Astrocyte of the spinal cord (primary cell): Measurements from ENCODE around the gene CDKN2AIPNL.
A peak's percentile ranks its signal among the peaks of the same experiment; 100 is the strongest.

Experiments
- DNase-seq: peaks from one replicate; pipeline ENCODE4 v3.0.0; 2011; ENCODE audit warnings: low read depth, low spot score
- H3K4me3 ChIP-seq: 2 replicates; pipeline ENCODE4 v1.5.1; 2011; ENCODE audit warnings: low read depth, mild to moderate bottlenecking, low read length, moderate library complexity
- CTCF ChIP-seq: IDR thresholded peaks from 2 replicates; pipeline ENCODE4 v1.5.1; 2012; ENCODE audit warnings: low read depth, mild to moderate bottlenecking, low read length, inconsistent platforms
- in situ Hi-C: cut with HindIII; loops from 2 replicates; pipeline ENCODE4 v1.10.0; 2017; ENCODE audit warnings: low sequenced_read_pairs

CDKN2AIPNL gene

GRCh38 chr5:134435560-134435959 is 23.9 kb upstream of the CDKN2AIPNL start:
- H3K4me3 ChIP-seq = no peak overlapping the region
- TF ChIP-seq CTCF = no peak
- in situ Hi-C loops = no loop called here
- peak; percentile 67 for DNase-seq

- in situ Hi-C loops = no loop called here
- H3K4me3 ChIP-seq = no peak overlapping the region
- DNase-seq = peak; percentile 40
- no peak for TF ChIP-seq CTCF
Observed at GRCh38 chr5:134432677-134433359, 21.1 kb upstream of the CDKN2AIPNL start.

- TF ChIP-seq CTCF = no peak
- no peak for DNase-seq
- in situ Hi-C loops = no loop called here
- no peak overlapping the region for H3K4me3 ChIP-seq
Observed at GRCh38 chr5:134432174-134432573, 20.5 kb upstream of the CDKN2AIPNL start.

GRCh38 chr5:134430001-134430569 is 18.4 kb upstream of the CDKN2AIPNL start:
- no peak overlapping the region for H3K4me3 ChIP-seq
- TF ChIP-seq CTCF = no peak
- in situ Hi-C loops = no loop called here
- no peak for DNase-seq

- no peak for DNase-seq
- no peak for TF ChIP-seq CTCF
- no peak overlapping the region for H3K4me3 ChIP-seq
- in situ Hi-C loops = no loop called here
Observed at GRCh38 chr5:134427540-134428041, 15.9 kb upstream of the CDKN2AIPNL start.

- in situ Hi-C loops = no loop called here
- no peak for TF ChIP-seq CTCF
- H3K4me3 ChIP-seq = no peak overlapping the region
- no peak for DNase-seq
Observed at GRCh38 chr5:134426361-134426760, 14.7 kb upstream of the CDKN2AIPNL start.
